Stimulated activated CD4-positive, alpha-beta T cell treated with anti-CD3 and anti-CD28 coated beads, Interleukin-2, amount 100 ng/mL, for 48 hours (primary cell): ENCODE data around the gene FXYD6.
"Not testable (repeated sequence)": the region's sequence is repeated elsewhere in the genome, so short reads cannot be mapped to it uniquely, and the experiment has no call there.

ENCODE experiments used
- DNase-seq, 2 donors: peaks; one replicate each; pipeline ENCODE4 v3.0.0-alpha.2; 2020

The FXYD6 gene, protein sequence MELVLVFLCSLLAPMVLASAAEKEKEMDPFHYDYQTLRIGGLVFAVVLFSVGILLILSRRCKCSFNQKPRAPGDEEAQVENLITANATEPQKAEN

DNA sequence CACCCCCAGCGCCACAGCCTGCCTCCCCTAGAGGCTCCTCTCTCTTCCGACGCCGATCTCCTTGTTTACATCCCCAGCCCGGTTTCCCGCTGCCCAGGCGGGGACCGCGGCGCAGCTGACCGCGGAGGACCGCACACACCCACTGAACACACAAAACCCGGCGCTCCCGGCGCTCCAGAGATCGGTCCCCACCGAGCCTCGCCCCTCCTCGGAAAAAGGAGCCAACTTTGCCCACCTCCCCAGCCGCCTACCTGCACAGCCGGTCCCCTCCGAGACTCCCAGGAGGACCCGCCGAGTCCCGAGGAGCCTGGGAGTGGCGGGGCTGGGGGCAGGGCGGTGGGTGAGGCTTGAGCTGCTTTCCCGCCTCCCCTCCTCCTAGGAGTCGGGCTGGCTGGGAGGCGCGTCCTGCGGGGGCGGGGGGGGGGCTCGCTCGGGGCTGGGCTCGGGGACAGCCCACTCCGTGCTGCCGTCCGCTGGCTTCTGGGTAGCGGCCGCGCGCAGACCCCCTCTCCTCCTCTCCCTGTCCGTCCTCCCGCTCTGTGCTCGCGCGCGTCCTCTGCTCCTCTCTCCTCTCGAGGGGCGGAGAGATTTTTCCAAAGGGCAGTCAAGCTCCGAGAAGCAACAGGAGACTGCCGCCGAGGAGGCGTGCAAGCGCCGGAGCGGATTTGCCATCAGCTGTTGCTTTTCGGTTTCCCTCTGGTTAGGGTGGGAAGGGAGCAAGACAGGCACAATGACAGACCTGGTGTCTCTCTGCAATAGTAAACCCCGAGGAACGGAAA is at the start of gene FXYD6:
TSS of gene FXYD6 (minus strand) at position 318 of the 779 bp plus-strand sequence. CDS start 33,882 bp downstream, outside the sequence.
- no peak for DNase-seq

DNA sequence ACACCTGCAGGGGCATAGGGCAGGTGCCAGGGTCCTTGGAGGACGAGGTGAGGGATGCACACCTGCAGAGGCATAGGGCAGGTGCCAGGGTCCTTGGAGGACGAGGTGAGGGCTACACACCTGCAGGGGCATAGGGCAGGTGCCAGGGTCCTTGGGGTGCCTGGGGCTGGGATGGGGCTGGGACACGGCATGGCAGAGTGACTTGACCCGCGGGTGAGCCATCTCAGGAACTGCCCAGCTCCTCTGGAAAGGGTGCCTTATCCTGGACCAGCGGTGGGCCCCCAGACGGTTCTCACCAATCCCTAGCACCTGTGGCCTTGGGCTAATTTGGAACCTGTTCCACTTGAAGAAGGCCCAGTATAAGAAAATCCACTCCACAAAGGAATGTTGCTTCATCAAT is 49.7 kb upstream of the FXYD6 start:
- DNase-seq = not testable (repeated sequence)

GRCh38 chr11:117925198-117925925 is 48.9 kb upstream of the FXYD6 start:
- no peak for DNase-seq

DNA sequence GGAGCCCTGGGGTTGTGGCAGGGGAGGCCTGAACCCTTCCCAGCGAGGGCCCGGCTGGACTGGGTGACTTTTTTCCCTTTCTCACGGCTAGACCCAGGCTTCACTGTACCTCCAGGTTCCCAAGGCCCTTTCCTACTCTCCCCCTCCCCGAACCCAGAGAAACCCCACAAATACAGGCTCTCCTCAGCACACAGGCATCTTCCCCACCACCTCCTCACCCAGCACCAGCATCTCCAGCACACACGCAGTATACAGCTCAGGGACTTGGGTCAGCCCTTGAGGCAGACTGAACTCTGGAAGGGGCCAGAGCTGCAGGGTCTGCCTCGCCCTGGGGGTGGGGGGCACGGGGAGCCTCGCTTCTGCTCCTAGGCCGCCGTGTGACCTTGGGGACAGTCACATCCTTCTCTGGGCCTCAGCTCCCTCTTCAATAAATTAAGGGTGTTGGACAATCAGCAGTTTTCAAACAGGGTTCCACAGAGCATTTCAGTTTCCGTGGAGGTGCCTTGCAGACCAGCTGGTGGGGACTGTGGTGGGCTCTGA is 48.2 kb upstream of the FXYD6 start:
- no peak for DNase-seq

- DNase-seq = no peak
Measured at GRCh38 chr11:117923773-117924172, 47.3 kb upstream of the FXYD6 start.

DNA sequence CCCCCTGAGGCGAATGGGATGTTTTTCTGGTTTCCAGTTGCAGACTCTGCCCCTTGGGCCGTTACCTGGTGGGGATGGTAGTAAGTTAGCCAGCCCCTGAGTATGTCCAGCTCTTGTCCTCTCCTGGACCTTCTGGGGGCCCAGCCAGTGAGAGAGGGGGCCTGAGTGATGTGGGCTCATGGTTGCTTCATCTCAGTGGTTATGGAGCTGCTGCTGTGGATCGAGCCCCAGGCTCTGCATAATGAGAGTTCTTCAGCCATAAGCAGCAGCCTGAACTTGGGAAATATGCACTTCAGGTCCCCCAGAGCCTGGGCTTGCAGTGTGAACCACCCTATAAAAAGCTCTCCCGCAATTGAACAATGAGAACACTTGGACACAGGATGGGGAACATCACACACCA is 46.8 kb upstream of the FXYD6 start:
- DNase-seq = no peak

DNA sequence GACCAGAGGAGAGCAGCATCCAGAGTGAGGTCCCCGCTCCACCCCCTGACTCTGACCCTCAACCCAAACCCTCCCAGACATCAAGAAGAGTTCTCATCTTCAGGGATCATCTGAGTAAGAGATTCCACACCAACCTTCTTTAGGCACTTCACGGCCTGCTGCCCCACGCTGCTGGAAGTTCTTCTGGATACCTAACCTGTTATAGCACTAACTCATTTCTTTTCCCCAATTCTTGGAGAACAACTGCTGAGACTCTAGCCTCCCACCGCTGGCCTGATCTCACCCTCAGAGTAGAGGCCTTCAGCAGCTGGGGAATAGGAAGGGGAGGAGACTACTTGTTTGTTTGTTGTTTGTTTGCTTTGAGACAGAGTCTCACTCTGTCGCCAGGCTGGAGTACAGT is 45.4 kb upstream of the FXYD6 start:
- DNase-seq = no peak

DNA sequence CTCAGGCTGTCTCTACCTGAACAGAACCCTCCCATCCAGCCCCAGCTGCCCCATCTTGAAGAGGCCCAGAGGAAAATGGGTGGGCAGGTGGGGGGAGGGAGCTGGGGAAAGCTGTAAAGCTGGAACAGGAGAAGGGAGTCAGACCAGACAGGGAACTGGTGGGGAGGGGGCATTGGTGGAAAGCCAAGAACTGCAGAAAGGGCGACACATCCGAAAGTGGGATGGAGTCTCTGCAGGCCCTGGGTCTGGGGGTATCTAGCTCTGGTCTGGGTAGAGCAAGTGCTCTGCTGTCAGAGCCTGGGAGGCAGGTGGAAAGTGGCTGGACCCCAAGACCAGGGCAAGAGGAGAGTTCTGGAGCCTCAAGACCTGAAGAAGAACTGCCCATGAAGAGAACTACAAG is 45.0 kb upstream of the FXYD6 start:
- no peak for DNase-seq

DNA sequence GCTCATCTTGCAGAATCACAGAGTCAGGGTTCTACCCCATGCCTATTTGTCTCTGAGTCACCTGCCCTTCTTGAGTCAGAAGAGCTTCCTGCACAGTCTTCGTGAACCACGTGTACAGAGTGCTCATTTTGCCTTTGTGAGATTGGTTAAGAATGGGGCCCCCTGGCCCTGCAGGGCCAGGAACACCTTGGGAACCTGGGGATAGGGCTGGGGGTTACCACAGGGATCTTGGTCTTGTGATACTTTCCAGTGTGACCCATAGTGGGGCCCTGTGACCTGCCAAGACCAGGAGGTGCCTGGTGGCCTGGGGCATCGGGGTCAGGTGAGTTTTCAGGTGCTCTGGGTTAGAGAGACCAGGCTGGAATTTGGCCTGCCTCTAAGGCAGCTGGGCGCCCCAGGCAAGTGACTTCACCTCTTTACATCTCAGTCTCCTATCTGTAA is 43.3 kb upstream of the FXYD6 start:
- DNase-seq = peak in 1 of 2 donors; percentile 18

DNA sequence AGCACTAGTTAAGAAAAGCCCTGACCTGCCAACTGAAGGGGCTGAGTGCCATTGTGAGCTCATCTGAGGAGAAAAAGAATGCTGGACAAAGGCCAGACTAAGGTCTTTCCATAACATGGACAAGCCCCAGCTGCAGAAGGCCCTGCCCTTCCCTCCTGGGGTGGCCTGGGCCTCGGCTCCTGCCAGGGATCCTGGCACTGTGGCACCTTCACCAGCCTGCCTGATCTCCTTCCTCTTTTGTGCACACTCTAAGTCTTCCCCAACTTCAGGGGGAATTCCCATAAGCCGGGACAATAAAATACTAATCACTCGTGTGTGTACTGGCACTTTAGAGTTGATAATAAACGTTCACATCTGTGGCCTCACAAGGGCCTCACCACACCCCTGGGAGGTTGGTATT is 42.9 kb upstream of the FXYD6 start:
- DNase-seq = no peak

GRCh38 chr11:117918366-117919255 is 42.2 kb upstream of the FXYD6 start:
- no peak for DNase-seq

GRCh38 chr11:117917591-117918151 is 41.2 kb upstream of the FXYD6 start:
- DNase-seq = no peak

GRCh38 chr11:117916956-117917355 is 40.5 kb upstream of the FXYD6 start:
- no peak for DNase-seq

DNA sequence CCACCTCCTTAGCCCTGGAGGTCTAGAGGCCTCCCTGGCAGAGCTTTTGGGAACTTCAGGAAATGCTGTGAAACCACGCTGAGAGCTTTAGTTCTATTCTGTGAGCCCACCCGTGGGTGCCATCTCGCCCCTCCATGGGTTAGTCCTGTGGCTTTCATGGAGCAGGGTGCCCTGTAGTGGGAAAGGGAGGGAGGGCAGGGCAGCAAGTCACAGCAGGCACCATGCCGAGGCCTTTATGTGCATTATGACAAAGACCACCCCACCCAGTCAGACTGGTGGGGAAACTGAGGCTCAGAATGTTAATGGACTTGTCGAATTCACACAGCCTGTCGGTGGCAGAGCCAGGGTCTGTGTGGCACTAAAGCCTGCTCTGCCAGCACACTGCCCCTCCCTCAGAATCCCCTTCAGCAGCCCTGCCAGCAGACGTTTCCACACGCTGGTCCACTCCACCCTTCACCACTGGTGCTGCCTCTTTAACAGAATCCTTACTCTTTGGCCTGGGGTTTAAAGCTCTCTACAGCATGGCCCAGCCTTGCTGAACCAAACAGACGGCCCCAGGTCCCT is 39.3 kb upstream of the FXYD6 start:
- DNase-seq = no peak

- DNase-seq = no peak
Measured at GRCh38 chr11:117914991-117915618, 38.6 kb upstream of the FXYD6 start.

GRCh38 chr11:117914398-117914761 is 37.9 kb upstream of the FXYD6 start:
- no peak for DNase-seq

DNA sequence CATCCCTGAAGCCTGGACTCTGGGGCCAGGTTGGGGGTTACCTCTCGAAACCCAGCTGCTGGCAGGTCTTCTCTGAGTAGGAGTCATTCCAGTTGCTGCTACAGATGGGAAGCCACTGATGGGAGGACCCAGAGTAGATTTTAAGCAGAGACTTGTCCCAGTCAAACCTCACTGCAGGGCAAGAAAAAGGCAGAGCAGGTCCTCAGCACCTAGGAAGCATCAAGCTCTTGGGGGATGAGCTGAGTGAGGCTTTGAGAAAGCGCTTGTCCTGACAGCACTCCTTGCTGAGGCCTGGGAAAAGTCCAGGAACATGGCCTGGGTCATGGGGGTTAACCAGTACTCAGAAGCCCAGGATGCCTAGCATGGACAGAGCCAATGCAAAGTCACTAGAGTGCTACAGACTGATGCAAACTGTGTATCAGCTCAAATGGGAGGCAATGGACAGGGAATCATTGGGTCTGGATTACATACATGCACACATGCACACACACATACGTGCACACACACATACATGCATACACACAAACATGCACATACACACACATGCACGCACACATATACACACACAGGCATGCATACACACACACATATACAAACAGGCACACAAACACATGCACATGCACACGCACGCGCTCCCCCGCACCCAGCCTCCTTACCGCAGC is 37.4 kb upstream of the FXYD6 start:
- DNase-seq = no peak

DNA sequence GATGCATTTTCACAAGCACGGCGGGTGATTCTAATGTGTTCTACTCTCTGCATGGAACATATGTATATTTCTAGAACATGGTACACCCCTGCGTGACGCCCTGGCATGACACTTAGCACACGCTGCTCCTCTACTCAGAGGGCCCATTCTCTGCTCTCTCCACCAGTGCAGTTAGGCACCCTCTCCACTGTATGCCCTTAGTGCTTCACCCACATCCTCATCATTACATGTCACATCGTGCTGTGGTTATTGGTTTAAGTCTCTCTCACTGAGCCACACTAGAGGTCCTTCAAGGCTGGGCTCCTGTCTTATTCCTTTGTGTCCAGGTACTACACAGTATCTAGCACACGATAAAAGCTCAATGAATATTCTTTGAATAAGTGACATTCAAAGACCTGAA is 36.0 kb upstream of the FXYD6 start:
- no peak for DNase-seq

DNA sequence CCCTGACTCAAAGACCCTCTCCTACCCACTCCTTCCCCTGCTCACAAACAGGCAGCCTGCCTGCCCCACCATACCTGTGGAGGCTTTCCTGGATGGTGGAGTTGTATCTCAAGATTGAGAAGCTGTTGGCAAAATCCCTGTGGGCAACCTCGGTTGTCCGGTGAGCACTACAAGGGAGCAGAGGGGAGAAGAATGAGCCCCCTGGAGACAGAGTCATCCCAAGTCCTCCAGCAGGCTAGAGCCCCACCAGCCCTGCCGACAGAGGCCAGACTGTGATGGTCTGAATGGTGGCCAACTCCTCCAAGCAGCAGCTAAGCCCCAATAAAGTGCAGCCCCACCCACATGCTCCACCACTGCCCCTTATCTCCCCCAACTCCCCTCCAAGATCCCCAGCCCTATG is 35.2 kb upstream of the FXYD6 start:
- DNase-seq = no peak

DNA sequence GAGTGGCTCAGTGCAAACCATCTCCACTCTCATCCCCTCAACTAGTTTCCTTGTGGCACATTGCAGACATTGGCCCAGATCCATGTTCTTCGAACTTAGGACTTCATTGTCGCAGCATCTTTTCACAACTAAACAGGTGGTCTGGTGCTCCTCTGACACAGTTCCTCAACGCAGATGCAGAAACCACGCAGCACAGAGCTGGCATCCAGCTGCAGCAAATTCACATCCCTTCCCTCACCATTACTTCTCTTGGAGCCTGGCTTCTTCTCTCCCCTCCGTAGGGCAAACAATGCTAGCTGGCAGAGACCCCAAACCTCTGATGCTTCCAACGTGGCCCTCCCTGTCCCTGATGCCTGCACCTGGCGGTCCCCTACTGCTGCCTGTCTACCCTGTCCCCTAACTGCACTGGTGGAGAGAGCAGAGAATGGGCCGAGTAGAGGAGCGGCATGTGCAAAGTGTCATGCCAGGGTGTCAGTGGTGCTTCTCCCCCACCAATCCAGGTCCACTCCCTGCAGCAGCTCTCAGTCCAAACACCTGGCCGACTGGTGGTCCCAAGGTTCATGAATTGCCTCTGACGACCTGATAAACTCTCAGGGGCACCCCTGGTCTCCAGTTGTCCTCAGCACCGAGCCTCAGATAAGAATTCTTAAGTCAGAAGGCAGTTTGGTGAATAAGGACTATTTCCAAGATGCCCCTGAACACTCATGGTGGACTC is 34.6 kb upstream of the FXYD6 start:
- no peak for DNase-seq
